Stimulated activated CD8-positive, alpha-beta memory T cell treated with anti-CD3 and anti-CD28 coated beads, Interleukin-7, amount 100 ng/mL, for 48 hours (primary cell): ENCODE data around the gene TERF2IP.

Source experiments
- DNase-seq, 2 donors: peaks; one replicate each; pipeline ENCODE4 v3.0.0-alpha.2; 2020; ENCODE audit warnings: low read depth in 1 of 2; ENCODE audit errors: extremely low read depth in 1 of 2

TERF2IP gene

GRCh38 chr16:75632857-75633256, 14.7 kb upstream of the TERF2IP start:
- DNase-seq: no peak

- no peak for DNase-seq
Measured at GRCh38 chr16:75635036-75635435, 12.5 kb upstream of the TERF2IP start.

GRCh38 chr16:75640598-75640997, 7.0 kb upstream of the TERF2IP start:
- no peak for DNase-seq

- DNase-seq: no peak
Measured at GRCh38 chr16:75644240-75645012, 3.1 kb upstream of the TERF2IP start.

- no peak for DNase-seq
Measured at GRCh38 chr16:75647112-75647491, 471 bp upstream of the TERF2IP start.

GRCh38 chr16:75648265-75649076, 898 bp downstream of the TERF2IP start:
- peak; percentile 56 to 74 for DNase-seq

- DNase-seq: no peak
Measured at GRCh38 chr16:75653922-75654321, 6.3 kb downstream of the TERF2IP start.

- no peak for DNase-seq
Measured at GRCh38 chr16:75658175-75658574, 10.6 kb downstream of the TERF2IP start.

- no peak for DNase-seq
Measured at GRCh38 chr16:75660321-75660720, 12.7 kb downstream of the TERF2IP start.

GRCh38 chr16:75660726-75661302, 13.2 kb downstream of the TERF2IP start:
- no peak for DNase-seq

GRCh38 chr16:75667503-75667902, 19.9 kb downstream of the TERF2IP start:
- DNase-seq: no peak

GRCh38 chr16:75676909-75677308, 29.3 kb downstream of the TERF2IP start, which contains the start of gene CPHXL2:
Gene CPHXL2, minus strand, starts transcription at chr16:75677009. Its CDS starts 10 bp downstream, at chr16:75676999.
- no peak for DNase-seq

GRCh38 chr16:75679366-75679765, 31.8 kb downstream of the TERF2IP start:
- no peak for DNase-seq

- no peak for DNase-seq
Measured at GRCh38 chr16:75682308-75682707, 34.7 kb downstream of the TERF2IP start.

- DNase-seq: no peak
Measured at GRCh38 chr16:75687361-75687760, 39.8 kb downstream of the TERF2IP start.

GRCh38 chr16:75695708-75696107, 48.1 kb downstream of the TERF2IP start:
- no peak for DNase-seq

GRCh38 chr16:75697571-75697970, 50.0 kb downstream of the TERF2IP start:
- DNase-seq: no peak

GRCh38 chr16:75701361-75701760, 53.8 kb downstream of the TERF2IP start, which contains the start of gene DUXB:
Gene DUXB, minus strand, starts transcription at chr16:75701461. Its CDS starts 43 bp downstream, at chr16:75701418.
- no peak for DNase-seq

- no peak for DNase-seq
Measured at GRCh38 chr16:75702242-75702641, 54.7 kb downstream of the TERF2IP start.

GRCh38 chr16:75703306-75703705, 55.7 kb downstream of the TERF2IP start:
- DNase-seq: no peak
